OCI-LY7 (cell line): ENCODE results near the gene INSR.

Source experiments
- CTCF ChIP-seq: fragments of 200-600 bp; sonication (generic); conservative IDR thresholded peaks from 2 replicates; pipeline ENCODE4 v1.5.1; 2014; ENCODE audit warnings: mild to moderate bottlenecking, antibody characterized with exemption, low read length, moderate library complexity, mixed read lengths
- EZH2phosphoT487 ChIP-seq: fragments of 200-600 bp; sonication (generic); IDR thresholded peaks from 2 replicates; pipeline ENCODE4 v1.6.1; 2018; ENCODE audit warnings: low read depth, borderline replicate concordance, mild to moderate bottlenecking, mixed run types, antibody characterized with exemption, low read length, moderate library complexity, mixed read lengths

GRCh38 chr19:7288131-7288530 lies 6.1 kb downstream of the INSR start:
- TF ChIP-seq CTCF (no peak), EZH2phosphoT487 (no peak)
